Activated naive CD8-positive, alpha-beta T cell (primary cell): ENCODE results near the gene CDC42BPA.
"Not testable (repeated sequence)": the region's sequence is repeated elsewhere in the genome, so short reads cannot be mapped to it uniquely, and the experiment has no call there.

Source experiments
- H3K27ac Mint-ChIP-seq: one replicate; pipeline ENCODE4 v1.8.0; 2021; ENCODE audit warnings: mixed read lengths
- H3K27me3 Mint-ChIP-seq: one replicate; pipeline ENCODE4 v1.8.0; 2021; ENCODE audit warnings: mixed read lengths
- H3K36me3 Mint-ChIP-seq: one replicate; pipeline ENCODE4 v1.8.0; 2021; ENCODE audit warnings: mixed read lengths
- H3K4me1 Mint-ChIP-seq: one replicate; pipeline ENCODE4 v1.8.0; 2021; ENCODE audit warnings: low read depth, mixed read lengths
- H3K4me3 Mint-ChIP-seq: one replicate; pipeline ENCODE4 v1.8.0; 2021; ENCODE audit warnings: mild to moderate bottlenecking, mixed read lengths
- H3K9me3 Mint-ChIP-seq: one replicate; pipeline ENCODE4 v1.8.0; 2021; ENCODE audit warnings: low read depth, mixed read lengths

The CDC42BPA gene

GRCh38 chr1:226960944-226961765, 357.1 kb downstream of the CDC42BPA start:
- Mint-ChIP-seq H3K9me3 (no peaks in the 10 kb centered on the region), H3K4me1 (peaks cover 33% of the 10 kb centered on the region), H3K27me3 (no peaks in the 10 kb centered on the region), H3K4me3 (no peak overlapping the region), H3K27ac (no peak overlapping the region), H3K36me3 (peaks cover 7% of the 10 kb centered on the region)

DNA sequence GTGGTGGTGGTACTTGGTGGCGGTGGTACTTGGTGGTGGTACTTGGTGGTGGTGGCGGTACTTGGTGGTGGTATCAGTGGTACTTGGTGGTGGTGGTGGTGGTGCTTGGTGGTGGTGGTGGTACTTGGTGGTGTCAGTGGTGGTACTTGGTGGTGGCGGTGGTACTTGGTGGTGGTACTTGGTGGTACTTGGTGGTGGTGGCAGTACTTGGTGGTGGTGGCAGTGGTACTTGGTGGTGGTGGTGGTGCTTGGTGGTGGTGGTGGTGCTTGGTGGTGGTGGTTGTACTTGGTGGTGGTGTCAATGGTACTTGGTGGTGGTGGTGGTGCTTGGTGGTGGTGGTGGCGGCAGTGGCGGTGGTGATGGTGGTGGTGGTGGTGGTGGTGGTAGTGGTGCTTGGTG, 358.0 kb downstream of the CDC42BPA start:
- Mint-ChIP-seq H3K4me1 (peaks cover 33% of the 10 kb centered on the region), H3K36me3 (peaks cover 7% of the 10 kb centered on the region), H3K9me3 (no peaks in the 10 kb centered on the region), H3K27me3 (no peaks in the 10 kb centered on the region), H3K27ac (no peak overlapping the region), H3K4me3 (no peak overlapping the region)

- no peaks in the 10 kb centered on the region for H3K27me3 Mint-ChIP-seq
- no peak overlapping the region for H3K4me3 Mint-ChIP-seq
- no peak overlapping the region for H3K27ac Mint-ChIP-seq
- H3K36me3 Mint-ChIP-seq = peaks cover 10% of the 10 kb centered on the region
- no peaks in the 10 kb centered on the region for H3K9me3 Mint-ChIP-seq
- peaks cover 43% of the 10 kb centered on the region for H3K4me1 Mint-ChIP-seq
Measured at GRCh38 chr1:226958300-226958699, 360.0 kb downstream of the CDC42BPA start.

GRCh38 chr1:226957714-226958113, 360.6 kb downstream of the CDC42BPA start:
- peaks cover 10% of the 10 kb centered on the region for H3K36me3 Mint-ChIP-seq
- H3K4me1 Mint-ChIP-seq = peaks cover 45% of the 10 kb centered on the region
- no peak overlapping the region for H3K4me3 Mint-ChIP-seq
- H3K27ac Mint-ChIP-seq = no peak overlapping the region
- H3K9me3 Mint-ChIP-seq = no peaks in the 10 kb centered on the region
- H3K27me3 Mint-ChIP-seq = no peaks in the 10 kb centered on the region

GRCh38 chr1:226956942-226957713, 361.2 kb downstream of the CDC42BPA start:
- H3K27me3 Mint-ChIP-seq = no peaks in the 10 kb centered on the region
- no peak overlapping the region for H3K27ac Mint-ChIP-seq
- no peaks in the 10 kb centered on the region for H3K9me3 Mint-ChIP-seq
- H3K36me3 Mint-ChIP-seq = peaks cover 10% of the 10 kb centered on the region
- peaks cover 47% of the 10 kb centered on the region for H3K4me1 Mint-ChIP-seq
- no peak overlapping the region for H3K4me3 Mint-ChIP-seq

- H3K27me3 Mint-ChIP-seq, H3K4me3 Mint-ChIP-seq, H3K9me3 Mint-ChIP-seq, H3K27ac Mint-ChIP-seq: not testable (repeated sequence)
- peaks cover 49% of the 10 kb centered on the region for H3K4me1 Mint-ChIP-seq
- peaks cover 11% of the 10 kb centered on the region for H3K36me3 Mint-ChIP-seq
Measured at GRCh38 chr1:226955857-226956256, 362.4 kb downstream of the CDC42BPA start.

DNA sequence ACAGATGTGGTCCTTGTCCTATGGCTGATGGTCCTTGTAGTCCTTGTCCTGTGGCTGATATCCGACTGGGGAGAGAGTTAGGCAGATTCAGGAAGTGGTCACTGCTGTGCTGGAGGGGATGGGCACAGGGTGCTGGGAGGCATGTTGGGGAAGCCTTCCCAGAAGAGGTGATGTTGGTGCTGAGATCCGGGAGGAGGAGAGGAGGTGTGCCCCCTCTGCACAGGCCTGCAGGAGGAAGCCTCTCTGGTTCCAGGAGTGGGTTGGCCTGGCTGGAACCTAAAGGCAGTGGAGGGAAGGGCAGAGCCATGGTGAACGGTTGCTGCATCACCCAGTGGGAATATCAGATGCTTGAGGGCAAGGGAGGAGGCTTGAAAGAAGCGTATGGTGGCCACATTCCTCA, 363.5 kb downstream of the CDC42BPA start:
- Mint-ChIP-seq H3K9me3 (no peaks in the 10 kb centered on the region), H3K27me3 (no peaks in the 10 kb centered on the region), H3K27ac (peak overlapping the region; percentile 13), H3K4me3 (no peak overlapping the region), H3K36me3 (peaks cover 11% of the 10 kb centered on the region), H3K4me1 (peaks cover 50% of the 10 kb centered on the region)

GRCh38 chr1:226954337-226954736, 364.0 kb downstream of the CDC42BPA start:
- no peaks in the 10 kb centered on the region for H3K27me3 Mint-ChIP-seq
- H3K9me3 Mint-ChIP-seq = no peaks in the 10 kb centered on the region
- H3K27ac Mint-ChIP-seq = no peak overlapping the region
- H3K4me3 Mint-ChIP-seq = no peak overlapping the region
- H3K4me1 Mint-ChIP-seq = peaks cover 50% of the 10 kb centered on the region
- peaks cover 11% of the 10 kb centered on the region for H3K36me3 Mint-ChIP-seq

- H3K36me3 Mint-ChIP-seq = peaks cover 14% of the 10 kb centered on the region
- no peaks in the 10 kb centered on the region for H3K9me3 Mint-ChIP-seq
- no peak overlapping the region for H3K27ac Mint-ChIP-seq
- H3K4me1 Mint-ChIP-seq = peaks cover 48% of the 10 kb centered on the region
- no peaks in the 10 kb centered on the region for H3K27me3 Mint-ChIP-seq
- H3K4me3 Mint-ChIP-seq = no peak overlapping the region
Measured at GRCh38 chr1:226953175-226953800, 365.0 kb downstream of the CDC42BPA start.

GRCh38 chr1:226952118-226952441, 366.2 kb downstream of the CDC42BPA start:
- Mint-ChIP-seq H3K27ac (no peak overlapping the region), H3K9me3 (no peaks in the 10 kb centered on the region), H3K4me3 (no peak overlapping the region), H3K4me1 (peaks cover 44% of the 10 kb centered on the region), H3K27me3 (no peaks in the 10 kb centered on the region), H3K36me3 (peaks cover 12% of the 10 kb centered on the region)

DNA sequence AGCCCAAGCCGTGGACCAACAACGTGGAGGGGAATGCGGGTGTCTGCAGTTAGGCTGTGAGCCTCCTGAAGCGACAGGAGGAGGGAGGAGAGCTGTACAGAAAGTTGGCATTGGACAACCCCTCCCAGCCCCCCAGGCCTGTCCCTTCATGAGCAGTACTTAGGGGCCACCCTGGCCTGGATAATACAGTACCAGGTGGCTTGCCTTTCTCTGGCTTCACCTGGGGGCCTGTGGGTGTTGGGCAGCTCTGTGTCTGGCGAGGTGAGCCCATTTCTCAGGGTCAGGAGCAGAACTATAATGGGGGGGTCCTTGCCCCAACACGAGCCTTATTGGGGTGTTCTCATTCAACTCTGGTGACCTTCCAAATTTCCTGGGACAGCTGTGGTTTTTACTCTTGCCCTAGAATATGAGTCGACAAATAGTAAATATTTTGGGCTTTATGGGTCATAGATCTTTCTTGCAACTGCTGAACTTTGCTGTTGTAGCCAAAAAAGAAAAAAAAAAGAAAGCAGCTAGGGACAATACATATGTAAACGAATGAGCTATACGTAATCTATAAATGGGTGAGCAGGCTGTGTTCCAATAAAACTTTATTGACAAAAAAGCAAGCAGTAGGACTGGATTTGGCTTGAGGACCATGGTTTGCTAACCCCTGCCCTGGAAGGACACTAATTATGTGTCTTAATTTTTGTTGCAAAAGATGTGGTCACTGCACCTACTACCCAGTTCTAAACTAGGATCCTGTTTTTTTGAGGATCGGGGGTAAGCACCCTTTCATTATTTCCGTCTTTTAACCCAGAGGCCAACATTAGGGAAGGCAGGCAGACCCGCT, 366.8 kb downstream of the CDC42BPA start:
- H3K9me3 Mint-ChIP-seq = no peaks in the 10 kb centered on the region
- peaks cover 12% of the 10 kb centered on the region for H3K36me3 Mint-ChIP-seq
- H3K27ac Mint-ChIP-seq = no peak overlapping the region
- no peak overlapping the region for H3K4me3 Mint-ChIP-seq
- H3K27me3 Mint-ChIP-seq = no peaks in the 10 kb centered on the region
- peaks cover 48% of the 10 kb centered on the region for H3K4me1 Mint-ChIP-seq

GRCh38 chr1:226950871-226951270, 367.4 kb downstream of the CDC42BPA start:
- Mint-ChIP-seq H3K27me3 (no peaks in the 10 kb centered on the region), H3K4me3 (no peak overlapping the region), H3K36me3 (peaks cover 12% of the 10 kb centered on the region), H3K9me3 (no peaks in the 10 kb centered on the region), H3K27ac (peak overlapping the region; percentile 81), H3K4me1 (peaks cover 54% of the 10 kb centered on the region)

DNA sequence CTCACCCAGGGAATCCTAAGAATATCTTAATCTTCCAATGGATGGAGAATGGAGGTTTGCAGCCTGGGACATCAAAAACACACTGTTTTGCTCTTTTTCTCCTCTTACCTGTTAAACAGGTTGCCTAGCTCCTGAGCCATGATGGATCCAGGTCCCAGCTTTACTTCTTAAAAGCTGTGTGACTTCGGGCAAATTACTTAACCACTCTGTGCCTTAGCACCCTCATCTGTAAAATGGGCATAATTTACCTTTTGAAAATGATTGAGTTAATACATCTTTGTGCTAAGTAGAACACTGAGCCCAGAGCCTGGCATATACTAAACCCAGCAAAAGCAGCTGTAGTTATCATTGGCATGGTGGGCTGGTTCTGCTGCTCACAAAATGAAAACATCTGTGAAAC, 368.0 kb downstream of the CDC42BPA start:
- Mint-ChIP-seq H3K9me3 (no peaks in the 10 kb centered on the region), H3K4me1 (peaks cover 56% of the 10 kb centered on the region), H3K4me3 (no peak overlapping the region), H3K36me3 (peaks cover 12% of the 10 kb centered on the region), H3K27ac (no peak overlapping the region), H3K27me3 (no peaks in the 10 kb centered on the region)

DNA sequence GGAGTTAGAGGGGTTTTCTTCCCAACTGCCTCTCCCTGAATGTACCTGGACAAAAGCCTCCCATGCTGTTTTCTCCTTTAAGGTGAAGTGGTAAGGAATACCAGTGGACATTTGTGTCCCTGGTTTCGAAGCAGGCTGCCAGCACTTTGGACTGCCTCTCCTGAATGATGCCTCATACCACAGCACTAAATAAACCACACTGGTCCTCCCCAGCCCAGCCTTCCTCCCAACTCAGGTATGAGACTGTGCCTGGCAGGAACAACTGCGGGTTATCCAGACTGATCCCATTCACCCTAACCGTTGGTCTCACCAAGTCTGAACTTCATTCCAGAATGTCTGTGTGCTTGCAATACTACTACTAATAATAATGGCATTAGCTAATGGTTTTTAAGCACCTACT, 368.9 kb downstream of the CDC42BPA start:
- peaks cover 57% of the 10 kb centered on the region for H3K4me1 Mint-ChIP-seq
- H3K4me3 Mint-ChIP-seq = no peak overlapping the region
- no peak overlapping the region for H3K27ac Mint-ChIP-seq

More for the DNA sequence above, 368.9 kb downstream of the CDC42BPA start:
- Mint-ChIP-seq H3K36me3 (peaks cover 9% of the 10 kb centered on the region), H3K27me3 (no peaks in the 10 kb centered on the region), H3K9me3 (no peaks in the 10 kb centered on the region)
